ENCODE measurements around the gene MRI1.

DNA sequence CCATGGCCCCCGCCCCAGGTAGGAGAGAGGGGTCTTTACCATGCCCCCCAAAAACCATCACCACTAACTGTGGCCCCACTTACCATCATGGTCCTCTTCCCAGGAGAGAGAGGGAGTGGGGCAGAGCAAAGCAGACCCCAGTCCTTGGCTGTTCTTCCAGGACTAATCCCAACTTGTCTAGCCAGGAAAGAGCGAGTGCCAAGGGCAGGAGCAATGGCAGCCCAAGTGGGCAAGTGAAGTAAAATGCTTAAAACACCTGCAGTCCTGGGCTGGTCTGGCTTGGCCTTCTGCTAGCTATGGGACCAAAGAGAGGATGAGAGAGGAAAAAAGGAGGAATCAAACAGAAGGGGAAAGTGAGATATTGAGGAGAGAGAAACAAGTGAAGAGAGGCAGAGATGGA is 48.8 kb downstream of the MRI1 start:
- TF ChIP-seq, protein P1, sequence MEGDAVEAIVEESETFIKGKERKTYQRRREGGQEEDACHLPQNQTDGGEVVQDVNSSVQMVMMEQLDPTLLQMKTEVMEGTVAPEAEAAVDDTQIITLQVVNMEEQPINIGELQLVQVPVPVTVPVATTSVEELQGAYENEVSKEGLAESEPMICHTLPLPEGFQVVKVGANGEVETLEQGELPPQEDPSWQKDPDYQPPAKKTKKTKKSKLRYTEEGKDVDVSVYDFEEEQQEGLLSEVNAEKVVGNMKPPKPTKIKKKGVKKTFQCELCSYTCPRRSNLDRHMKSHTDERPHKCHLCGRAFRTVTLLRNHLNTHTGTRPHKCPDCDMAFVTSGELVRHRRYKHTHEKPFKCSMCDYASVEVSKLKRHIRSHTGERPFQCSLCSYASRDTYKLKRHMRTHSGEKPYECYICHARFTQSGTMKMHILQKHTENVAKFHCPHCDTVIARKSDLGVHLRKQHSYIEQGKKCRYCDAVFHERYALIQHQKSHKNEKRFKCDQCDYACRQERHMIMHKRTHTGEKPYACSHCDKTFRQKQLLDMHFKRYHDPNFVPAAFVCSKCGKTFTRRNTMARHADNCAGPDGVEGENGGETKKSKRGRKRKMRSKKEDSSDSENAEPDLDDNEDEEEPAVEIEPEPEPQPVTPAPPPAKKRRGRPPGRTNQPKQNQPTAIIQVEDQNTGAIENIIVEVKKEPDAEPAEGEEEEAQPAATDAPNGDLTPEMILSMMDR (IDR thresholded peaks at IDR 0.05) = no peak
- TF ChIP-seq POLR2A (IDR thresholded peaks at IDR 0.05) = no peak
- no peak for TF ChIP-seq POLR2AphosphoS5 (IDR thresholded peaks at IDR 0.05)

Measured in breast epithelium (tissue), 3 donors.